Loucy (cell line): ENCODE results near the gene BRD4.

ENCODE experiments used
- H2AFZ ChIP-seq: fragments of 200-600 bp; sonication (generic); 2 replicates; pipeline ENCODE4 v1.6.0; 2016; ENCODE audit warnings: antibody characterized with exemption, mild to moderate bottlenecking, low read length, moderate library complexity
- H3F3A ChIP-seq: fragments of 200-600 bp; 2 replicates; pipeline ENCODE4 v1.6.0; 2016; ENCODE audit warnings: antibody characterized with exemption, low read depth, mild to moderate bottlenecking
- H3K27me3 ChIP-seq: fragments of 200-600 bp; sonication (generic); 2 replicates; pipeline ENCODE4 v1.6.1; 2014; ENCODE audit warnings: low read length, mild to moderate bottlenecking; ENCODE audit not compliant: insufficient read depth, poor library complexity, severe bottlenecking
- H3K36me3 ChIP-seq: fragments of 200-600 bp; sonication (generic); 2 replicates; pipeline ENCODE4 v1.6.1; 2016; ENCODE audit warnings: low read length; ENCODE audit not compliant: insufficient read depth
- H3K4me1 ChIP-seq: fragments of 200-600 bp; sonication (generic); 2 replicates; pipeline ENCODE4 v1.5.1; 2014; ENCODE audit warnings: low read length, mild to moderate bottlenecking; ENCODE audit not compliant: insufficient read depth, poor library complexity, severe bottlenecking
- H3K4me2 ChIP-seq: fragments of 200-600 bp; sonication (generic); 2 replicates; pipeline ENCODE4 v1.6.0; 2014; ENCODE audit warnings: antibody characterized with exemption, low read length, low read depth, mild to moderate bottlenecking; ENCODE audit not compliant: poor library complexity, severe bottlenecking
- H3K4me3 ChIP-seq: fragments of 200-600 bp; sonication (generic); 2 replicates; pipeline ENCODE4 v1.5.1; 2014; ENCODE audit warnings: low read length, mild to moderate bottlenecking, mixed read lengths; ENCODE audit not compliant: poor library complexity, severe bottlenecking
- H3K79me2 ChIP-seq: fragments of 200-600 bp; sonication (generic); 2 replicates; pipeline ENCODE4 v1.6.1; 2014; ENCODE audit warnings: low read length; ENCODE audit not compliant: insufficient read depth
- H3K9ac ChIP-seq: fragments of 200-600 bp; sonication (generic); 2 replicates; pipeline ENCODE4 v1.6.0; 2014; ENCODE audit warnings: mild to moderate bottlenecking, low read depth, low read length, moderate library complexity; ENCODE audit not compliant: poor library complexity, severe bottlenecking
- H3K9me2 ChIP-seq: fragments of 200-600 bp; sonication (generic); replicated peaks from 2 replicates; pipeline ENCODE4 v1.6.1; 2016; ENCODE audit warnings: low read depth, low read length, mixed read lengths
- H3K9me3 ChIP-seq: fragments of 200-600 bp; sonication (generic); 2 replicates; pipeline ENCODE4 v1.6.1; 2014; ENCODE audit warnings: mild to moderate bottlenecking, antibody characterized with exemption, low read length, low read depth; ENCODE audit not compliant: insufficient read depth
- H4K20me1 ChIP-seq: fragments of 200-600 bp; sonication (generic); 2 replicates; pipeline ENCODE4 v1.6.0; 2014; ENCODE audit warnings: antibody characterized with exemption, low read length, mild to moderate bottlenecking; ENCODE audit not compliant: insufficient read depth, poor library complexity, severe bottlenecking
- CTCF ChIP-seq: fragments of 200-600 bp; sonication (generic); conservative IDR thresholded peaks from 2 replicates; pipeline ENCODE4 v1.5.1; 2014; ENCODE audit warnings: mild to moderate bottlenecking, antibody characterized with exemption, low read length
- EZH2phosphoT487 ChIP-seq: fragments of 200-600 bp; IDR thresholded peaks from 2 replicates; pipeline ENCODE4 v1.6.1; 2018; ENCODE audit warnings: antibody characterized with exemption, mild to moderate bottlenecking, moderate library complexity, borderline replicate concordance

Gene BRD4

DNA sequence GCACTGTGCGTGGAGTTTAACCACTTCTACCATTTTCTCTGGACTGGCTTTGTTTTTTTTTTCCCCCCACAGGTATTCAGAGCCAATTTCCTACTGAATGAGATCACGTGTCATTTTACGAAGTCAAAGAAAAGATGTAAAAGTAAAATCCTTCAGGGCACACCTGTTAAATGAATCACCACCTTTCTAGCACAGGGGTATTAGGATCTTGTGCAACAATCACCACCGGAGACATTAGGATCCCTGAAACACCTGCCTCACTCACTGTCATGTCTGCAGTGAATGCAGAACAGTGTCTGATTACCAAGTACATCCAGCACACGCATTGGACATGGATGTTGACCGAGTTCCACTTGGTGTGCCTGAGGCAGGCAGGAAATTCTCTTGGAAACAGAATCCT, 17.2 kb downstream of the BRD4 start:
- Histone ChIP-seq H3K9me3 (no peaks in the 10 kb centered on the region), H3K9ac (no peak overlapping the region), H3K9me2 (no peaks in the 10 kb centered on the region), H3K4me1 (no peaks in the 10 kb centered on the region), H3K4me3 (no peak overlapping the region), H3K4me2 (no peak overlapping the region), H3K27me3 (no peaks in the 10 kb centered on the region), H3K36me3 (0 out of 2 replicates have a peak, but pooled peaks cover 4% of the 10 kb centered on the region), H2AFZ (no peak overlapping the region), H3K79me2 (peaks cover 100% of the 10 kb centered on the region), H4K20me1 (peaks cover 92% of the 10 kb centered on the region), H3F3A (no peaks in the 10 kb centered on the region)
- no peak for TF ChIP-seq CTCF
- TF ChIP-seq EZH2phosphoT487: no peak

DNA sequence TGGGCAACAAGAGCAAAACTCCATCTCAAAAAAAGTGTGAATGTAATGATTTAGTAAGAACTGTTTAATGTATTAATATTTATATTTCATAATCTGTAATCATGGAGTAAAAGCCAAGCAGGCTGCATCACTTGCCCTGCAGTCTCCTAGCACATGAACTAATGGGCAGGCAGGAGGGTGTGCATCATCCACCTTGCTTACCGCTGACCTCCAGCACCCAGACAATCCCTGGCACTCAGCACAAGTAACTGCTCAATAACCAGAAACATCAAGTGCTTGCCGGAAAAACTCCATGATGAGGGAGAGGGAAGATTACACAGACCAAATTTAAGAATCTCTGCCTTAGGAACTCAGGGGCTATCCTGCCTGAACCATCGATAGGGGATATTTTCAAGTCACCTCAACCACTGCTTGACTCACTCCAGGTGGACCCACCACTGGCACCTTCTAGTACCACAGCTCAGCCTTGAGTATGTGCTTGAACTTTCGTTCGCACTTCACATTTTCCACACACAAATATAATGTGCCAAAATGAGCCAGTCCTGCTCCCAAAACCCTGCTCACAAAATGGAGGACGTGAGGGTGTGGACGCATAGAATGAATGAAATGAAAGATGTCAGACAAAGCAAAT, 18.6 kb downstream of the BRD4 start:
- H3K27me3 ChIP-seq: no peaks in the 10 kb centered on the region
- H4K20me1 ChIP-seq: peaks cover 90% of the 10 kb centered on the region
- no peaks in the 10 kb centered on the region for H3F3A ChIP-seq
- no peak overlapping the region for H3K9ac ChIP-seq
- no peak overlapping the region for H2AFZ ChIP-seq
- no peaks in the 10 kb centered on the region for H3K4me1 ChIP-seq
- peaks cover 100% of the 10 kb centered on the region for H3K79me2 ChIP-seq
- H3K9me3 ChIP-seq: no peaks in the 10 kb centered on the region
- no peak overlapping the region for H3K4me3 ChIP-seq
- 0 out of 2 replicates have a peak, but pooled peaks cover 4% of the 10 kb centered on the region for H3K36me3 ChIP-seq
- H3K4me2 ChIP-seq: no peak overlapping the region
- H3K9me2 ChIP-seq: no peaks in the 10 kb centered on the region
- TF ChIP-seq EZH2phosphoT487: no peak

GRCh38 chr19:15307169-15307568, 25.2 kb downstream of the BRD4 start:
- H3K9ac ChIP-seq: no peak overlapping the region
- H3K36me3 ChIP-seq: no peaks in the 10 kb centered on the region
- no peak overlapping the region for H3K4me2 ChIP-seq
- H3K27me3 ChIP-seq: no peaks in the 10 kb centered on the region
- H3F3A ChIP-seq: no peaks in the 10 kb centered on the region
- H2AFZ ChIP-seq: no peak overlapping the region
- peaks cover 100% of the 10 kb centered on the region for H3K79me2 ChIP-seq
- TF ChIP-seq EZH2phosphoT487: no peak
- no peak for TF ChIP-seq CTCF
- H3K4me1 ChIP-seq: peaks cover 20% of the 10 kb centered on the region
- peaks cover 89% of the 10 kb centered on the region for H4K20me1 ChIP-seq
- H3K9me3 ChIP-seq: no peaks in the 10 kb centered on the region
- no peak overlapping the region for H3K4me3 ChIP-seq
- H3K9me2 ChIP-seq: no peaks in the 10 kb centered on the region
